ENCODE results near the gene NHLRC1. TPM values are rescaled to one million over a fixed set of nuclear protein-coding genes. Genes with fewer than 3 reads are reported as not detected.

The NHLRC1 gene
- total RNA-seq, 1 donor from 2014 or later, result 0.39 TPM

DNA sequence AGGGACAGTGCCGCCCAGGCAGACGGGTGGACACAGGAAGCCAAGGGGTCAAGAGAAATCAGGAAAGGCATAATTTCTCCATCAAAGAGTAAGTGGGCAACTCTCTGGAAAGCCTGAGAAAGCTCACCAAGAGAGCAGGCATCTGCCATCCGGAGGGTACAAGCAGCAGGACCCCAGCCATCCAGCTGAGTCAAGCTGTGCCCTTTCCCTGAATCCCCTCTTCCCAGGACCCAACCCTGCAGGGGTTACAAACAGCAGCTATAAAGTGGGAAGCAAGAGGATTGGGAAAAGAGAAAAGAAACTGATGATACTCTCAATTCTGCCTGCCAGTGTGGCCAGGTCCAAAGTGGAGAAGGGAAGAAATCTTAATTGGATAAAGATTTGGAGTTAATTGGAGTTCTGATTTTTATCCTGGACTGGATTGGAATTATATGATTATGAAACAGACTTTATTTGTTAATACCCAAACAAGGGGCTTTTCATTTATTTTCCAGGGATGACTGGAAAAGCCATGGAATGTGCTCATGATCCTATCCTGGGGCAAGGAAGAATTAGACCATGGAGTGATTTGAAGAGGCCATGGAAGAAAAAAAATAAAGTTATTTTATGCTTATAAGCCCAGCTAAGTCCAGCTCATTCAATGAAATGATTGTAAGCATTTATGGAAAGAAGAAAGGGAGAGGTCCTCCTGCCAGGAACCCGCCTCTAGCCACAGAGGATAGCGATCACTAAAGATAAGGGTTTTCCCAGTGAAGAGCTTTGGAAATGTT, 34.9 kb downstream of the NHLRC1 start:
- intact Hi-C loops (cut with micrococcal nuclease), result no loop called here

DNA sequence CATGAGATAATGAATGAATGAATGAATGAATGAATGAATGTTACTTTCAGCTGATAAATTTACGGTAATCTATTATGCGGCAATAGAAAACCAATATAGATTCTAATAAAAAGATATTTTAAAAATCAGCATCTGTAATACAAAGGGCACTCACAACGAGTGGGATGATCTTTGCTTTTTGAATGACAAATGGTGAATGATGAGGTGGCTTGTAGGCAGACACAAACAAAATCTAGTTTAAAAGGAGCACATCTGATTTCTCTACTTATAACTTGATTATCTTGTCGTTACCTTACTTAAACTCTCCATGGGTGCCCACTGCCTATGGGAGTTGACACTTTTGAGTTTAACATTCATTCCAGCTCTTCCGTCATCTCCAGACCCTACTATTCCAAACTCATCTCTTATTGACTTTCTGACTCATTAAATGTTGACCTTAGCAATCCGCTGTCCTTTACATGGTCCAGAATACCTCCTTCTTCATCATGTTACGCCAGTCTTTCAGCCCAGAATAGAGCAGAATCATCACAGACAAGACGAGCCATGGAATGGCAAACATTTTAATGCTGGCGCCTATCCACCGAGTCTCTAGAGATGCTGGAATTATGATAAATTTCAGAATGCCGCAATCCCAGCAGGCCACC, 41.3 kb downstream of the NHLRC1 start:
- intact Hi-C loops (cut with micrococcal nuclease), result no loop called here

GRCh38 chr6:18080544-18080943, 41.9 kb downstream of the NHLRC1 start:
- intact Hi-C loops (cut with micrococcal nuclease), result no loop called here

DNA sequence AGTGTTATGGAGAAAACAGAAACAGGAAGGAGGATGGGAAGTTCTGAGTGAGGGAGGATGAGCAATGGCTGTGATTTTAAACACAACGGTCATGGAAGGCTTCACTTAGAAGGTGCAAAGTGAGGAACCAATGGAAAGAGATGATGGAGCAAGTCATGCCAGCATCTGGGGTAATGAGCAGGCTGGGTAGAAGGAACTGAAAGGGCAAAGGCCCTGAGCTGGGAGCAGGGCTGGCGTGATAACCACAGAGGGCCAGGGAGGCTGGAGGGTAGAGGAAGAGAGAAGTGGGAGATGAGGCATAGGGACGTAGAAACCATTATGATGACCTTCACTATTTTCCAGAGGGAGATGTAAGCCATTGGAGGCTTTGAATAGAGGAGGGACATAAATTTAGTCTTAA, 43.6 kb downstream of the NHLRC1 start:
- intact Hi-C loops (cut with micrococcal nuclease), result no loop called here

GRCh38 chr6:18076231-18076630, 46.2 kb downstream of the NHLRC1 start:
- intact Hi-C loops (cut with micrococcal nuclease), result no loop called here

GRCh38 chr6:18072841-18073240, 49.6 kb downstream of the NHLRC1 start:
- intact Hi-C loops (cut with micrococcal nuclease), result no loop called here

- intact Hi-C loops (cut with micrococcal nuclease), result no loop called here
These were observed 52.0 kb downstream of the NHLRC1 start for GRCh38 chr6:18070486-18070885.

Other genes starting within 250 kb of the NHLRC1 start
- not detected in 2 replicates for gene KIF13A, start 135.0 kb downstream of the NHLRC1 start, total RNA-seq
- 7.0 and 7.1 TPM in 2 replicates for gene TPMT, start 32.4 kb upstream of the NHLRC1 start, total RNA-seq
- gene KDM1B, start 32.7 kb upstream of the NHLRC1 start, total RNA-seq, result 8.0 and 8.1 TPM in 2 replicates
- 216 and 226 TPM in 2 replicates for gene DEK, start 141.9 kb upstream of the NHLRC1 start, total RNA-seq

Measured in T-helper 2 cell treated with Interferon-gamma antibody and Interleukin-4, amounts not matched to agents 100 ng/mL and 5 ng/mL, for 36 hours (primary cell).